HFF-Myc (cell line): ENCODE results near the gene AXDND1.
A peak's percentile ranks its signal among the peaks of the same experiment; 100 is the strongest.

ENCODE experiments used
- DNase-seq: peaks from one replicate; pipeline ENCODE4 v3.0.0-alpha.2; 2011; ENCODE audit warnings: low read depth; ENCODE audit errors: extremely low read depth
- H3K4me3 ChIP-seq: replicated peaks from 2 replicates; pipeline ENCODE4 v1.5.1; 2011; ENCODE audit warnings: low read depth, mild to moderate bottlenecking, control low read depth, low read length
- TF ChIP-seq, protein P1 (sequence below): IDR thresholded peaks from 2 replicates; pipeline ENCODE4 v1.5.1; 2012; ENCODE audit warnings: mild to moderate bottlenecking, low read depth, low read length, control low read depth; ENCODE audit errors: missing control alignments

AXDND1 gene

DNA sequence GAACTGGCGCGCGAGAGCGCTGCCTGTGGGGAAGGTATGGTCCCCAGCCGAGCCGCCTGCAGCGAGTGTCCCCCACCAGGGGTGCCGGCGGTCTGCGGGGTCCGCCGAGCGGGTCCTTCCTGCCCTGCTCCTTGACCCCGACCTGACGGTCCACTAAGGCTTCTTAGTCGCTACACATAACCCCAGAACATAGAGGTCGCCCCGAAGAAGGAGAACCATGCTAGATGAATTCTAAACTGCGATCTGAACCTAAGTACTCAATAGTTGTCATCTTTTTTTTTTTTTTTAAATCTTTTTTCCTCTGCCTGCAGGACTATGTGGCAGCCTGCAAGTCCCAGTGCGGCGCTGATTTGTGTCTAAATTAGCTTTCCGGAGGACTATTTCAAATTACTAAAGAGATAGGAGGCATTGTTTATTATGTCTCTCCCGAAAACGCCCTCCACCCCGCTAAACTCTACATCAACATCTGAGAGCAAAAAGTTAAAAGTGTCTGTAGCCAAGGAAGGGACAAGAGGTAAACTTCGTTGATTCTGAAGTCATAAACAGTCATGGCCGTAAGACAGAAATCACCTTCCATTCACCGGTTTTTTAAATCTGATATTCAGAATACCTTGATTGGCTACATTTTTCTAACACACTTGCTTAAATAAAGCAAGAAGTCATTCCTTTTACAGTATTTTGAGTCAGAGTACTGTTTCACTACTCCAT is 476 bp downstream of the AXDND1 start:
- no peak for DNase-seq

DNA sequence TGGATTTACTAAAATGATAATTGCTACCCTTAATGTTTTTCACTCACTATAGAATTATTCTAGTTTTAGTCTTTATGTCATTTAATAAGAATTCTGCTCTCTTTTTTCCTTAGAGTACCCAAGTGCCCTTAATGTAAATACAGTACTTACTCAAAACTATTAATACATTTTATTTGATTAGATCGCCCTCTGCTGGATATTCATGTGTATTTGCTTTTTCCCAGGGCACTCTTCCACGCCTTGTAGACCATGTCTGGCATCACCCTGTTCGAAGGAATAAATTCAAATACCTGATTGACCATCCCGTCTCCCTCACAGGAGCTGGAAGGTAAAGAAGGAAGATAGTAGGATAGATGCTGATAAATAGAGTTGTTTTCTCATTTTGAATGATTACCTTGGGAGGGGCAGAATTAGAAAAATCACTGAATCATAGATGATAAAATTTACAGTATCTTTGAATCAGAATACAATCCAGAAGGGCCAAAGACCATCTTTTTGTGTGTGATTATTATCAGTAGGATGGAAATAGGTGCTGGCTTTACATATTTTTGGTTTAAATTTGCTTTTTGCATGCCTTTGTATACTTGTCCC is 4.1 kb downstream of the AXDND1 start:
- peak; percentile 57 for DNase-seq
- H3K4me3 ChIP-seq = no peak overlapping the region
- TF ChIP-seq, protein P1, sequence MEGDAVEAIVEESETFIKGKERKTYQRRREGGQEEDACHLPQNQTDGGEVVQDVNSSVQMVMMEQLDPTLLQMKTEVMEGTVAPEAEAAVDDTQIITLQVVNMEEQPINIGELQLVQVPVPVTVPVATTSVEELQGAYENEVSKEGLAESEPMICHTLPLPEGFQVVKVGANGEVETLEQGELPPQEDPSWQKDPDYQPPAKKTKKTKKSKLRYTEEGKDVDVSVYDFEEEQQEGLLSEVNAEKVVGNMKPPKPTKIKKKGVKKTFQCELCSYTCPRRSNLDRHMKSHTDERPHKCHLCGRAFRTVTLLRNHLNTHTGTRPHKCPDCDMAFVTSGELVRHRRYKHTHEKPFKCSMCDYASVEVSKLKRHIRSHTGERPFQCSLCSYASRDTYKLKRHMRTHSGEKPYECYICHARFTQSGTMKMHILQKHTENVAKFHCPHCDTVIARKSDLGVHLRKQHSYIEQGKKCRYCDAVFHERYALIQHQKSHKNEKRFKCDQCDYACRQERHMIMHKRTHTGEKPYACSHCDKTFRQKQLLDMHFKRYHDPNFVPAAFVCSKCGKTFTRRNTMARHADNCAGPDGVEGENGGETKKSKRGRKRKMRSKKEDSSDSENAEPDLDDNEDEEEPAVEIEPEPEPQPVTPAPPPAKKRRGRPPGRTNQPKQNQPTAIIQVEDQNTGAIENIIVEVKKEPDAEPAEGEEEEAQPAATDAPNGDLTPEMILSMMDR = peak; percentile 41

More for the DNA sequence above, 476 bp downstream of the AXDND1 start:
- TF ChIP-seq, protein P1 = no peak
- peak overlapping the region; percentile 63 for H3K4me3 ChIP-seq

DNA sequence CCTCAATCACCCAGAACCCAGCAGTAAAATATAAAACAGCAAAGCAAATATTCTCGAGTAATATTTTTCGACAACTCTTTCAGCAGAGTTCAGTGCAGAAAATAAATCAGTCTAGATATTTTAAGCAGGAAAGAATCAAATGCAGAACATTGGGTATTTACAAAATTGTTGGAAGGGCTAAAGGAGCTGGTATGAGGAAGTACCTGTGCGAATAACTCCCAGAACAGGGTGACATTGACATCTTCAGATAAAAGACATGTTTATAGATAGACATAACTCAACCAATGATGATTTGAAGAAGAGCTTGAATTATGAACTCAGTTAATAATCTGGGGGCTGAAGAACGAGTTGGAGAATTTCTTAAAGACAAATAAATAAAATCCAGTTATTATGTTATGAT is 6.4 kb downstream of the AXDND1 start:
- TF ChIP-seq, protein P1 = no peak
- no peak overlapping the region for H3K4me3 ChIP-seq
- DNase-seq = no peak

DNA sequence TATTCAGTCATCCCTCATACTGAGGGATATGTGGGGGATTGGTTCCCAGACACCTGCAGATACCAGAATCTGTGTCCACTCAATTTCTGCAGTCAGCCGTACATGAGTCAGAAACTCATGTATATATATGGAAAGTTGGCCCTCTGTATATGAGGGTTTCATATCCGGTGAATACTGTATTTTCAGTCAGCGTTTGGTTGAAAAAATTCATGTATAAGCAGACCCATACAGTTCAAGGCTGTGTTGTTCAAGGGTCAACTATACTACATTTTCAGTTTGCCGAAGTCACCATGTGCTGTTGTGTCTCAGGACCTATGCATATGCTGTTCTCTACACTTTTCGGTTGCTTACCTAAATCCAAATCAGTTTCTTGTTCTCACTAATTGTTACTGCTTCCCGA is 10.5 kb downstream of the AXDND1 start:
- no peak for DNase-seq
- TF ChIP-seq, protein P1 = no peak
- H3K4me3 ChIP-seq = no peak overlapping the region

DNA sequence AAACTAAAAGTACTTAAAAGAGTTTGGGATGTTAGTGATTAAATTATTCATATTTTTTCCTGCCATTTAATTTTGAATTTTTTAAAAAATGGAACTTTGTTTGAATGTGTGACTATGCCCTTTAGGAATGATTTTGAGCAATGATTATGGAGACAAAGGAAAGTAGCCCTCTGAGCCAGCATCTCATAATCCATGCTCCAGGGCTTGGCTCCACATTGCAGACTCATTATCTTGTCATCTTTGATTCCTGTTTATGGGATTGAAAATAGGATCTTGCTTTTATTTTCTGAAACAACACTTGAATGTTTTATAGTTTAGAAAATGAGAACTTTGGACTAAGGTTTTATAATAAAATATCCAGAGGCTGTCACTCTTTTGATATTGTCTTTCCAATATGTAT is 14.5 kb downstream of the AXDND1 start:
- H3K4me3 ChIP-seq = no peak overlapping the region
- TF ChIP-seq, protein P1 = no peak
- no peak for DNase-seq

DNA sequence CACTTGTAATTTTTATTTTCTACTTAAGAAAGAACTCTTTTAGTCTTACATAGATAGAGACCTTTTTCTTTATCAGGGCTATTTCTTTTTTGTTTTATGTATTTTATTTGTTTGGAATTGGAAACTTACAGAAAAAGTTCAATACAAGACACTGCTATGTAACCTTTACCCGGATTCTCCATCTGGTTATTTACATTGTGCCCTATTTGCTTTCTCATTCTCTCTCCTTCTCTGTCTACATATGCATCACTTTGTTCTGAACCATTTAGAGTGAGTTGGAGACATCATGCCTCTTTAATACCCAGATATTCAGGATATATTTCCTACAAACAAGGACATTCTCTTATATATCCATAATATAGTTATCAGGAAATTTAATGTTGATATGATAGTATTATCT is 18.3 kb downstream of the AXDND1 start:
- H3K4me3 ChIP-seq = no peak overlapping the region
- DNase-seq = no peak
- TF ChIP-seq, protein P1 = no peak
